Fibroblast of villous mesenchyme (primary cell): Measurements from ENCODE around the gene KCNT1. TPM values are rescaled to one million over a fixed set of nuclear protein-coding genes. Genes with fewer than 3 reads are reported as not detected.

Source experiments
- DNase-seq: peaks from one replicate; pipeline ENCODE4 v3.0.0-alpha.2; 2010; ENCODE audit warnings: low read depth
- H3K4me3 ChIP-seq: 2 replicates; pipeline ENCODE4 v1.5.1; 2011; ENCODE audit warnings: low read depth, mild to moderate bottlenecking, low read length
- total RNA-seq: library from RNA; depleted of rRNA; stranded (reverse); fragments of >200 nt; gene quantifications from 2 replicates; pipeline ENCODE4 v1.2.3, GENCODE V29; 2012
- TF ChIP-seq, protein P1 (sequence below): IDR thresholded peaks from 2 replicates; pipeline ENCODE4 v1.5.1; 2012; ENCODE audit warnings: low read depth, mild to moderate bottlenecking, low read length; ENCODE audit not compliant: insufficient read depth

Gene KCNT1
- total RNA-seq, 1 donor: not detected

DNA sequence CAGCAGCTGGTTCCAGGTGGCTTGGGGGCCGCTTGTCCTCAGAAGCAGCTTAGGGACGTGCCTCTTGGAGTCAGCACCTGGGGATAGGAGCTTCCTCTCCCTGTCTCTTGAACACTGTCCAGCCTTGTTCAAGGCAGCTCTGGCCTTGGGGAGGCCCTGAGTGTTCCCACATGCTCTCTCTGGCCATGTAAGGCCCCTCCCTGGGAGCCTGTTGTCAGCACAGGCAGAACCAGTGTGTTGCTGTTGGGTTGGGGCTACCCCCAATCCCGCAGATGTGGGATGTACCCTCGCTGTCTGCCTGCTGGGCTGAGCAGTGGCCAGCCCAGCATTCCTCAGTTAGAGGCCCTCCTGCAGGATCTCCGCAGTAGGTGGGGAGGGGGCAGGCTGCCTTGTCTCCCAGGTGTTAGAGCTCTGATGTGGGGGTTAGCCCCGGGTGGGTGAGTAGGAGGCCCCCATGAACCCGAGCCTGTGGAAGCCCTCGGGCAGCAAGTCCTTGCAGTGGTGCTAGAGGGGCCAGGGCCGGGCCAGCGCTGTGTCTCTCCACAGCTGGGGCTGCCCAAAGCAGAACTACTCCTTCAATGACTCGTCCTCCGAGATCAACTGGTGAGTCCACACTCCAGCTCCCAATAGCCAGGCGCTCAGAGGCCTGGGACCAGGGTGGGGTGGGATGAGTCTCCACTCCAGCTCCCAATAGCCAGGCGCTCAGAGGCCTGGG is 51.6 kb downstream of the KCNT1 start:
- TF ChIP-seq, protein P1, sequence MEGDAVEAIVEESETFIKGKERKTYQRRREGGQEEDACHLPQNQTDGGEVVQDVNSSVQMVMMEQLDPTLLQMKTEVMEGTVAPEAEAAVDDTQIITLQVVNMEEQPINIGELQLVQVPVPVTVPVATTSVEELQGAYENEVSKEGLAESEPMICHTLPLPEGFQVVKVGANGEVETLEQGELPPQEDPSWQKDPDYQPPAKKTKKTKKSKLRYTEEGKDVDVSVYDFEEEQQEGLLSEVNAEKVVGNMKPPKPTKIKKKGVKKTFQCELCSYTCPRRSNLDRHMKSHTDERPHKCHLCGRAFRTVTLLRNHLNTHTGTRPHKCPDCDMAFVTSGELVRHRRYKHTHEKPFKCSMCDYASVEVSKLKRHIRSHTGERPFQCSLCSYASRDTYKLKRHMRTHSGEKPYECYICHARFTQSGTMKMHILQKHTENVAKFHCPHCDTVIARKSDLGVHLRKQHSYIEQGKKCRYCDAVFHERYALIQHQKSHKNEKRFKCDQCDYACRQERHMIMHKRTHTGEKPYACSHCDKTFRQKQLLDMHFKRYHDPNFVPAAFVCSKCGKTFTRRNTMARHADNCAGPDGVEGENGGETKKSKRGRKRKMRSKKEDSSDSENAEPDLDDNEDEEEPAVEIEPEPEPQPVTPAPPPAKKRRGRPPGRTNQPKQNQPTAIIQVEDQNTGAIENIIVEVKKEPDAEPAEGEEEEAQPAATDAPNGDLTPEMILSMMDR: no peak
- no peak overlapping the region for H3K4me3 ChIP-seq
- DNase-seq: no peak

- no peak for DNase-seq
- TF ChIP-seq, protein P1: no peak
- no peak overlapping the region for H3K4me3 ChIP-seq
Observed at GRCh38 chr9:135756576-135756975, 54.6 kb downstream of the KCNT1 start.

- DNase-seq: no peak
- H3K4me3 ChIP-seq: no peak overlapping the region
- TF ChIP-seq, protein P1: no peak
Observed at GRCh38 chr9:135757356-135757755, 55.4 kb downstream of the KCNT1 start.

DNA sequence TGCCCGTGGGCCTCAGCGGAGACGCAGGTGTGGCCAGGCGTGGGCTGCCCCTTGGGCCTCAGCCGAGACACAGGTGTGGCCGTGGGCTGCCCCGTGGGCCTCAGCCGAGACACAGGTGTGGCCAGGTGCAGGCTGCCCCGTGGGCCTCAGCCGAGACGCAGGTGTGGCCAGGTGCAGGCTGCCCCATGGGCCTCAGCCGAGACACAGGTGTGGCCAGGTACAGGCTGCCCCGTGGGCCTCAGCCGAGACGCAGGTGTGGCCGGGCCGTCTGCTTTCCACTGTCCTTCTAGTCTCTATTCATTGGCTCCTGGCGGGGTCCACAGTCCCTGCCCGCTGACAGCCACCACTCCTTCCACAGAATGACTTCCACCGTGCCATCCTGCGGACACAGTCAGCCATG is 56.1 kb downstream of the KCNT1 start:
- no peak overlapping the region for H3K4me3 ChIP-seq
- DNase-seq: no peak
- TF ChIP-seq, protein P1: no peak

DNA sequence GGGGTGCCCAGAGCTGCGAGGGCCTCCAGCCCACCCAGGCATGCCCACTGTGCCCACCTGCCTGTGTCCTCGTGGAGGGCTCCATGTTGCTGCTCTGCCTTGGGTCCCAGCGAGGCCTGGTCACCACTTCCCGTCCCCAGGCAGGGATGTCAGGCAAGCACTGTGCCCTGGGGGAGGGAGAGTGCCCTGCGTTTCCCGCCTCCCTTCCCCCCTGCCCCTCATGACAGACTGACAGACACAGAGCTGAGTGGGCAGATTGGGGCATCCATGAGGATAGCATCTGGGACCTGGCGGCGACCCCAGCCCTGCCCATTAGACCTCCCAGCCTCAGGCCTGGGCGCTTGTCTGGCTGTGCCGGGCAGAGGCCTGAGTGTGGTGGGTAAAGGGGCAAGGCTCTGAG is 56.9 kb downstream of the KCNT1 start:
- TF ChIP-seq, protein P1: no peak
- no peak overlapping the region for H3K4me3 ChIP-seq
- no peak for DNase-seq

GRCh38 chr9:135759676-135760300 is 57.8 kb downstream of the KCNT1 start:
- TF ChIP-seq, protein P1: no peak
- H3K4me3 ChIP-seq: no peak overlapping the region
- no peak for DNase-seq
